PC-9 (cell line): ENCODE results near the gene DLGAP4. TPM values are rescaled to one million over a fixed set of nuclear protein-coding genes. Genes with fewer than 3 reads are reported as not detected.

ENCODE experiments used
- BruUV-seq: library from RNA; stranded (reverse); fragments of 400-500 nt; replicated peaks from 2 replicates; lab custom pipeline; 2021; lab: Mats Ljungman, UMichigan
- CTCF ChIA-PET: fragments of 300-600 bp; sonication (Branson Sonifier 250); formaldehyde crosslinking; loops from one replicate; lab custom pipeline; 2022; ENCODE audit warnings: antibody characterized with exemption; lab: Charles Lee
- POLR2A ChIA-PET: fragments of 300-600 bp; sonication (Branson Sonifier 250); formaldehyde crosslinking; loops from one replicate; lab custom pipeline; 2022; ENCODE audit warnings: antibody characterized with exemption; ENCODE audit not compliant: unreplicated experiment; lab: Charles Lee
- DNase-seq, 2 experiments: peaks; one replicate each; pipeline versions ENCODE4 v3.0.0 to v3.0.0-alpha.2; 2015 to 2022; ENCODE audit warnings: mixed read lengths in 1 of 2
- H2AFZ ChIP-seq: fragments of 200-600 bp; sonication (generic); 2 replicates; pipeline ENCODE4 v1.8.1; 2017; ENCODE audit warnings: antibody characterized with exemption
- H3F3A ChIP-seq: fragments of 200-600 bp; sonication (generic); 2 replicates; pipeline ENCODE4 v1.8.1; 2017; ENCODE audit warnings: antibody characterized with exemption, mild to moderate bottlenecking, low read depth; ENCODE audit not compliant: insufficient read depth
- H3K27ac ChIP-seq: fragments of 200-600 bp; sonication (generic); 2 replicates; pipeline ENCODE4 v1.6.1; 2016; ENCODE audit warnings: mixed run types
- H3K27me3 ChIP-seq: fragments of 200-600 bp; sonication (generic); 2 replicates; pipeline ENCODE4 v1.6.1; 2016; ENCODE audit warnings: low read depth, mixed run types; ENCODE audit not compliant: insufficient read depth
- H3K36me3 ChIP-seq: fragments of 200-600 bp; sonication (generic); 2 replicates; pipeline ENCODE4 v1.6.1; 2016; ENCODE audit warnings: low read depth, mixed run types
- H3K4me1 ChIP-seq: fragments of 200-600 bp; sonication (generic); replicated peaks from 2 replicates; pipeline ENCODE4 v1.6.1; 2016; ENCODE audit warnings: mixed run types; ENCODE audit not compliant: insufficient read depth
- H3K4me2 ChIP-seq: fragments of 200-600 bp; sonication (generic); 2 replicates; pipeline ENCODE4 v1.6.1; 2017; ENCODE audit warnings: mixed run types
- H3K4me3 ChIP-seq: fragments of 200-600 bp; sonication (generic); 2 replicates; pipeline ENCODE4 v1.6.1; 2016; ENCODE audit warnings: mixed run types
- H3K79me2 ChIP-seq: fragments of 200-600 bp; sonication (generic); 2 replicates; pipeline ENCODE4 v1.6.1; 2017; ENCODE audit warnings: low read depth, mixed run types
- H3K9me2 ChIP-seq: fragments of 200-600 bp; sonication (generic); 2 replicates; pipeline ENCODE4 v1.8.1; 2017; ENCODE audit warnings: mild to moderate bottlenecking; ENCODE audit not compliant: insufficient read depth
- H3K9me3 ChIP-seq: fragments of 200-600 bp; sonication (generic); 2 replicates; pipeline ENCODE4 v1.8.1; 2016; ENCODE audit warnings: low read depth; ENCODE audit not compliant: insufficient read depth
- H4K20me1 ChIP-seq: fragments of 200-600 bp; sonication (generic); 2 replicates; pipeline ENCODE4 v1.8.1; 2017; ENCODE audit not compliant: insufficient read depth
- EZH2 ChIP-seq: fragments of 200-600 bp; sonication (generic); IDR thresholded peaks from 2 replicates; pipeline ENCODE4 v1.8.0; 2017; ENCODE audit warnings: antibody characterized with exemption, low read depth
- intact Hi-C: fragments of 100-400 bp; cut with micrococcal nuclease; formaldehyde crosslinking; loops from one replicate; pipeline ENCODE4 v1.10.0; 2022; ENCODE audit not compliant: unreplicated experiment
- total RNA-seq: library from RNA; stranded (reverse); gene quantifications from 2 replicates; pipeline ENCODE4 v1.2.3, GENCODE V29; 2021
- TF ChIP-seq, protein P1 (sequence below): fragments of 200-600 bp; sonication (generic); conservative IDR thresholded peaks from 2 replicates; pipeline ENCODE4 v1.6.1; 2017; ENCODE audit warnings: mixed run types, antibody characterized with exemption, mild to moderate bottlenecking, moderate library complexity

The DLGAP4 gene
- total RNA-seq, 1 experiment from 2014 or later: 62.6 TPM

- Histone ChIP-seq H3K4me1 (no peaks in the 10 kb centered on the region), H2AFZ (no peak overlapping the region), H3K4me2 (no peak overlapping the region), H3F3A (no peaks in the 10 kb centered on the region), H3K36me3 (no peaks in the 10 kb centered on the region), H3K9me2 (no peaks in the 10 kb centered on the region), H3K4me3 (no peak overlapping the region), H3K9me3 (no peaks in the 10 kb centered on the region), H4K20me1 (no peaks in the 10 kb centered on the region), H3K27me3 (peaks cover 32% of the 10 kb centered on the region), H3K27ac (no peak overlapping the region), H3K79me2 (no peaks in the 10 kb centered on the region)
- BruUV-seq: no TSS peak
- no peak for TF ChIP-seq EZH2
- TF ChIP-seq, protein P1, sequence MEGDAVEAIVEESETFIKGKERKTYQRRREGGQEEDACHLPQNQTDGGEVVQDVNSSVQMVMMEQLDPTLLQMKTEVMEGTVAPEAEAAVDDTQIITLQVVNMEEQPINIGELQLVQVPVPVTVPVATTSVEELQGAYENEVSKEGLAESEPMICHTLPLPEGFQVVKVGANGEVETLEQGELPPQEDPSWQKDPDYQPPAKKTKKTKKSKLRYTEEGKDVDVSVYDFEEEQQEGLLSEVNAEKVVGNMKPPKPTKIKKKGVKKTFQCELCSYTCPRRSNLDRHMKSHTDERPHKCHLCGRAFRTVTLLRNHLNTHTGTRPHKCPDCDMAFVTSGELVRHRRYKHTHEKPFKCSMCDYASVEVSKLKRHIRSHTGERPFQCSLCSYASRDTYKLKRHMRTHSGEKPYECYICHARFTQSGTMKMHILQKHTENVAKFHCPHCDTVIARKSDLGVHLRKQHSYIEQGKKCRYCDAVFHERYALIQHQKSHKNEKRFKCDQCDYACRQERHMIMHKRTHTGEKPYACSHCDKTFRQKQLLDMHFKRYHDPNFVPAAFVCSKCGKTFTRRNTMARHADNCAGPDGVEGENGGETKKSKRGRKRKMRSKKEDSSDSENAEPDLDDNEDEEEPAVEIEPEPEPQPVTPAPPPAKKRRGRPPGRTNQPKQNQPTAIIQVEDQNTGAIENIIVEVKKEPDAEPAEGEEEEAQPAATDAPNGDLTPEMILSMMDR: no peak
- POLR2A ChIA-PET: no interaction called here
- intact Hi-C loops: no loop called here
- CTCF ChIA-PET: no interaction called here
- no peak for DNase-seq
These were observed 115.5 kb downstream of the DLGAP4 start for GRCh38 chr20:36421641-36422040.

DNA sequence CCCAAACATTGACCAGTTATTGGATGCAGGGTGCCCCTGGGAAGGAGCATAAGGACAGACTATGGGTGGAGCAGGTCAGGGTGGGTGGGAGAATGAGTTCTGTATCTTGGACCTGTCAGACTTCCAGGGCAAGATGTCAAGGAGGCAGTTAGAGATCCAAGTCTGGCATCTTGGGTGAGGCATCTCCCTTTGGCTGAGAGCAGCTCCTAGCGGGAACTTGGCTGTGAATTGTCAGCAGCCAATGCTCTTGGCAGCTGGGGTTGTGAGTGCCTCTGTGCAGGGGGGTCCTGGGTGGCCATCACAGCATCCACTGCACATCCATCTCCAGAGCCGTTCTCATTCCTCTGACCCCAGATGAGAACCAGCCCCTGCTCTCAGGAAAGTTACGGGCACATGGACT, 118.2 kb downstream of the DLGAP4 start:
- no TSS peak for BruUV-seq
- H3K36me3 ChIP-seq: no peaks in the 10 kb centered on the region
- H3K4me1 ChIP-seq: no peaks in the 10 kb centered on the region
- ChIA-PET CTCF (no interaction called here), POLR2A (interaction anchor here (0.6 kb wide), 1 partner anchor 1146 kb away, joined by 3 read pairs; the partner anchor contains the start of gene MMP24OS)
- no peak overlapping the region for H3K27ac ChIP-seq
- H3K4me2 ChIP-seq: no peak overlapping the region
- intact Hi-C loops: no loop called here
- H2AFZ ChIP-seq: no peak overlapping the region
- H3F3A ChIP-seq: no peaks in the 10 kb centered on the region
- H3K9me2 ChIP-seq: no peaks in the 10 kb centered on the region
- no peaks in the 10 kb centered on the region for H4K20me1 ChIP-seq
- H3K9me3 ChIP-seq: no peaks in the 10 kb centered on the region
- DNase-seq: no peak
- no peaks in the 10 kb centered on the region for H3K79me2 ChIP-seq
- no peak overlapping the region for H3K4me3 ChIP-seq
- TF ChIP-seq, protein P1: no peak
- no peak for TF ChIP-seq EZH2
- peaks cover 30% of the 10 kb centered on the region for H3K27me3 ChIP-seq

- POLR2A ChIA-PET: no interaction called here
- Histone ChIP-seq H3K27ac (no peak overlapping the region), H3K4me3 (no peak overlapping the region), H3K27me3 (peaks cover 23% of the 10 kb centered on the region; the same call in 1 of the 2 replicates), H3K4me2 (no peak overlapping the region), H3K4me1 (no peaks in the 10 kb centered on the region), H3K79me2 (no peaks in the 10 kb centered on the region), H4K20me1 (no peaks in the 10 kb centered on the region), H2AFZ (no peak overlapping the region), H3K9me2 (no peaks in the 10 kb centered on the region), H3K9me3 (no peaks in the 10 kb centered on the region), H3F3A (no peaks in the 10 kb centered on the region), H3K36me3 (no peaks in the 10 kb centered on the region)
- no TSS peak for BruUV-seq
- intact Hi-C loops: no loop called here
- no peak for DNase-seq
- TF ChIP-seq, protein P1: no peak
- TF ChIP-seq EZH2: no peak
- CTCF ChIA-PET: no interaction called here
These were observed 119.0 kb downstream of the DLGAP4 start for GRCh38 chr20:36425166-36425565.
